GM13977 (cell line): Measurements from ENCODE around the gene EDARADD.
"Not testable (repeated sequence)": the region's sequence is repeated elsewhere in the genome, so short reads cannot be mapped to it uniquely, and the experiment has no call there.

Experiments
- DNase-seq: peaks from one replicate; pipeline ENCODE4 v3.0.0; 2012; ENCODE audit warnings: low spot score
- in situ Hi-C: fragments of 300-500 bp; cut with MboI; formaldehyde crosslinking; loops from one replicate; pipeline ENCODE4 v1.12.0; 2022; ENCODE audit warnings: low sequenced_read_pairs, low pct_unique_long_range_greater_than_20kb, mixed read lengths, inconsistent platforms; ENCODE audit not compliant: unreplicated experiment
- TF ChIP-seq, protein P1 (sequence below): IDR thresholded peaks from 2 replicates; pipeline ENCODE4 v1.5.1; 2012; ENCODE audit warnings: mild to moderate bottlenecking, control low read depth; ENCODE audit not compliant: insufficient read depth; ENCODE audit errors: extremely low read depth, missing control alignments

EDARADD gene

DNA sequence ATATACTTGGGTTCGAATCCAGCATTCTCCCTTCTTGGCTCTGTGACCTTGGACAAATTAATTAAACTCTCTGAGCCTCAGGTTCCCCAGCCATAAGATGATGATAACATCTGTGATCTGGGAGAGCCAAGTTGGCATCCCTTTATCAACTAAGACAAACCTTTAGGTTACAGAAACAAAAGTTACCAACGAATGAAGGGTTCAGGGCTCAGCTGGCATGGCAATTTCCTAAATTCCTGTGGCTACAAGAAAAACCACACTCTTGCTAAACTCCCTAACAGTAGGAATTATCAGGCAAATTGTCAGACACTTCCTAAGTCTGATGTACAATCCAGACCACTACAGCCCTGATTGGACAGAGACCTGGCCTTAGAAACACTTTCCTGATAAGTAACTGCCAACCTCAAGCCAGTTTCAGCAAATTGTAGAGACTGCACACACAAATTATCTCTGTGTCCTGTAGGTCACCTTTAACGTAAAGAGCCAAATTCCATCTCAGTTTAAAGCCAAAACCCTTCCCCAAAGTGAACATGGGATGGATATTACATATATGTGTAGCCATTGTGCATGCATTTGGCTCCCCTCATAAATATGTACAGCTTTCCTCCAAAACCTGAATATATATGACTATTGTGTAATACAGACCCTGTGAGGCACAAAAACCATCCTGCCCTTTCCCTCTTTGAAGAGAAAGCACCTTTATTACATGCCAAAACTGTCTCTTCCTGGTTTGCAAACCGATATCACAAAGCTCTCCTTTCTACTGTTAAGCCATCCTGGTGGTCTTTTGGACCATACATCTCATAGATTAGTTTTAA lies 39.5 kb upstream of the EDARADD start:
- DNase-seq = no peak
- TF ChIP-seq, protein P1, sequence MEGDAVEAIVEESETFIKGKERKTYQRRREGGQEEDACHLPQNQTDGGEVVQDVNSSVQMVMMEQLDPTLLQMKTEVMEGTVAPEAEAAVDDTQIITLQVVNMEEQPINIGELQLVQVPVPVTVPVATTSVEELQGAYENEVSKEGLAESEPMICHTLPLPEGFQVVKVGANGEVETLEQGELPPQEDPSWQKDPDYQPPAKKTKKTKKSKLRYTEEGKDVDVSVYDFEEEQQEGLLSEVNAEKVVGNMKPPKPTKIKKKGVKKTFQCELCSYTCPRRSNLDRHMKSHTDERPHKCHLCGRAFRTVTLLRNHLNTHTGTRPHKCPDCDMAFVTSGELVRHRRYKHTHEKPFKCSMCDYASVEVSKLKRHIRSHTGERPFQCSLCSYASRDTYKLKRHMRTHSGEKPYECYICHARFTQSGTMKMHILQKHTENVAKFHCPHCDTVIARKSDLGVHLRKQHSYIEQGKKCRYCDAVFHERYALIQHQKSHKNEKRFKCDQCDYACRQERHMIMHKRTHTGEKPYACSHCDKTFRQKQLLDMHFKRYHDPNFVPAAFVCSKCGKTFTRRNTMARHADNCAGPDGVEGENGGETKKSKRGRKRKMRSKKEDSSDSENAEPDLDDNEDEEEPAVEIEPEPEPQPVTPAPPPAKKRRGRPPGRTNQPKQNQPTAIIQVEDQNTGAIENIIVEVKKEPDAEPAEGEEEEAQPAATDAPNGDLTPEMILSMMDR = no peak
- in situ Hi-C loops = no loop called here

DNA sequence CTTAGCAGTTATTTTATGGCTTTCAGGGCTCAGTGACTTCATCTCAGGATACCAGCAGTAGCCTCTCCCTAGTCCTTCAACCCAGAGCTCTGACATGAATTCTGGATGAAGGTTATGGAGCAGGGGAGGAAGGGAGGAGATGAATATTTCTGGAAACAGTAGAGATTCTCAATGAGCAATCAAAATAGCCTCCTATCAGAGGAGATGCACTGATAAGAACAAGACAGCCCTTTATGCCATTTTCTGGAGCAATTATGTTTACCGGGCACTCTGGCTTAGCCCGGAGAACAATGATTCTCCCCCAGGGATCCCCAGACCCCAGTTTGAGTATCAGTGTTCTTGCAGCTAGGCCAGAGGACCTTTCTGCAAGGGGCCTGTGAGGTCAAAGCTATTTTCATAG lies 37.9 kb upstream of the EDARADD start:
- TF ChIP-seq, protein P1 = no peak
- DNase-seq = no peak
- in situ Hi-C loops = no loop called here

DNA sequence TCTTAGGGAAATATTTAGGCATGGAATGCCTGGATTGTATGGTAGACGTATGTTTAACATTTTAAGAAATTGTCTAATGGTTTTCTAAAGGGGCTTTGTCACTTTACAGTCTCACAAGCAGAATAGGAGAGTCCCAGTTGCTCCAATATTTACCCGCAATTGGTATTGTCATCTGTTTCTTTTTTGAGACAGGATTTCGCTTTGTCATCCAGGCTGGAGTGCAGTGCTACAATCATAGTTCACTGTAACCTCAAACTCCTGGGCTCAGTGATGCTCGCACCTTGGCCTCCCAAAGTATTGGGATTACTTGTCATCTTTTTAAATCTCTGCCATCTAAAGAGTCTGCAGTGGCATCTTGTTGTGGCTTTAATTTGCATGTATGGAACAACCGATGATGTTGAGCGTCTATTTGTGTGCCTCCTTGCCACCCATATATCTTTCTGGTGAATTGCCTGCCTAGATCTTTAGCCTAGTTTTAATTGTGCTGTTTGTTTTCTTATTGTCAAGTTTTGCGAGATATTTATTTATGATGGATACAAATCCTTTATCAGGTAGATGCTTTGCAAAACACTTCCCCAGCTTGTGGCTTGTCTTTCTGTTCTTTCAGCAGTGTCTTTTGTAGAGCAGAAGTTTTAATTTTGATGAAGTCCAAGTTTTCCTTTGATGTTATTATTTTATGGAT lies 32.0 kb upstream of the EDARADD start:
- TF ChIP-seq, protein P1 = no peak
- in situ Hi-C loops = no loop called here
- no peak for DNase-seq

DNA sequence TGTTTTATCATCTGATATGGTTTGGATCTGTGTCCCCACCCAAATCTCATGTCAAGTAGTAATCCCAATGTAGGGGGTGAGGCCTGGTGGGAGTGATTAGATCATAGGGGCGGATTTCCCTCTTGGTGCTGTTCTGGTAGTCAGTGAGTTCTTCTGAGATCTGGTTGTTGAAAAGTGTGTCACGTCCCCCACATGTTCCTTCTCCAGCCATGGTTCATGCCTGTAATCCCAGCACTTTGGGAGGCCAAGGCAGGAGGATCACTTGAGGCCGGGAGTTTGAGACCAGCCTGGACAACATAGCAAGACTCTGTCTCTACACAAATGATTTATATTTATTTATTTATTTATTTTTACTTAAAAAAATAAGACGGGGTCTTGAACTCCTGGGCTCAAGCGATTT lies 30.8 kb upstream of the EDARADD start:
- TF ChIP-seq, protein P1 = no peak
- DNase-seq = no peak
- in situ Hi-C loops = no loop called here

DNA sequence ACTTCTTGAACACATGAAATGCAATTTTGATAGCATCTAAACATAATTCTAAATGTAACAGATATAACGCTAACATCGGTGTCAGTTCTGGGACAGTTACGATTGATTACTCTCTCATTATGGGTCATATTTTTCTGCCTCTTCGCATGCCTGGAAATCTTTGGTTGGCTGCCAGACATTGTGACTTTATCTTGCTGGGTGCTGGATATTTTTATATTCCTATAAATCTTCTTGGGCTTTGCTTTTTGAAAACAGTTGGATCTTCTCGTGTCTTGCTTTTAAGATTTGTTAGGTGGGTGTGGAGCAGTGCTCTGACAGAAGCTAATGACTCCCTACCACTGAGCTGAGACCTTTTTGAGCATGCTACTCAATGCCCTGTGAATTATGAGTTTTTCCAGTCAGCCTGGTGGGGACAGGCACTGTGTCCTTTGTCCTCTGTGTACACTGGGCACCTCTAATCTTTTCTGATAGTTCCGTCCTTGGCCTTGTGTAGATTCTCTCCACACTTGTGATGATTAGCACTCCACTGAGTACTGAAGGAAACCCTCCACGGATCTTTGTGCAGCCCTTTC lies 28.0 kb upstream of the EDARADD start:
- TF ChIP-seq, protein P1 = no peak
- in situ Hi-C loops = no loop called here
- no peak for DNase-seq

DNA sequence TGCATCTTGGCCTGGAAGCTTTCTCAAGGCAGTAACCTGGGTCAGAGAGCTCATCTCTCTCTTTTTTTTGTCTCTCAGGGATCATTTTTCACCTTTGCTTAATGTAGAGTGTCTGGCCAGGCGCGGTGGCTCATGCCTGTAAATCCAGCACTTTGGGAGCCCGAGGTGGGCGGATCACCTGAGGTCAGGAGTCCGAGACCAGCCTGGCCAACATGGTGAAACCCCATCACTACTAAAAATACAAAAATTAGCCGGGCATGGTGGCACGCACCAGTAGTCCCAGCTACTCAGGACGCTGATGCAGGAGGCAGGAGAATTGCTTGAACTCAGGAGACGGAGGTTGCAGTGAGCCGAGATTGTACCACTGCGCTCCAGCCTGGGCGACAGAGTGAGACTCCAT lies 27.4 kb upstream of the EDARADD start:
- DNase-seq, in situ Hi-C loops: not testable (repeated sequence)

DNA sequence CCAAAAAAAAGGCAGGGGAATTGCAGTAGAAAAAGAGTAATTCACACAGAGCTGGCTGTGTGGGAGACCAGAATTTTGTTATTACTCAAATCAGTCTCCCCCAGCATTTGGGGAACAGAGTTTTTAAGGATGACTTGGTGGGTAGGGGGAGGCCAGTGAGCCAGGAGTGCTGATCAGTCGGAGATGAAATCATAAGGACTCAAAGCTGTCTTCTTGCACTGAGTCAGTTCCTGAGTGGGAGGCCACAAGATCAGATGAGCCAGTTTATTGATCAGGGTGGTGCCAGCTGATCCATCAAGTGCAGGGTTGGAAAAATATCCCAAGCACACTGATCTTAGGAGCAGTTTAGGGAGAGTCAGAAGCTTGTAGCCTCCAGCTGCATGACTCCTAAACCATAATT lies 23.7 kb upstream of the EDARADD start:
- in situ Hi-C loops = no loop called here
- no peak for DNase-seq
- TF ChIP-seq, protein P1 = no peak
